ENCODE measurements around the gene COX8A.

COX8A gene

GRCh38 chr11:64001484-64002420 lies 27.3 kb downstream of the COX8A start:
- DNase-seq (ENCODE audit: low read depth, low spot score): no peak

GRCh38 chr11:64003807-64004589 lies 29.6 kb downstream of the COX8A start:
- DNase-seq (ENCODE audit: low read depth, low spot score): no peak

GRCh38 chr11:64004590-64004984 lies 30.2 kb downstream of the COX8A start:
- no peak for DNase-seq (ENCODE audit: low read depth, low spot score)

GRCh38 chr11:64005691-64006090 lies 31.3 kb downstream of the COX8A start:
- DNase-seq (ENCODE audit: low read depth, low spot score): no peak

- DNase-seq (ENCODE audit: low read depth, low spot score): no peak
These were observed 32.0 kb downstream of the COX8A start for GRCh38 chr11:64006398-64006797.

GRCh38 chr11:64007160-64007628 lies 32.8 kb downstream of the COX8A start:
- DNase-seq (ENCODE audit: low read depth, low spot score): no peak

GRCh38 chr11:64007629-64008282 lies 33.3 kb downstream of the COX8A start:
- DNase-seq (ENCODE audit: low read depth, low spot score): no peak

- DNase-seq (ENCODE audit: low read depth, low spot score): no peak
These were observed 34.0 kb downstream of the COX8A start for GRCh38 chr11:64008283-64008913.

- DNase-seq (ENCODE audit: low read depth, low spot score): no peak
These were observed 34.7 kb downstream of the COX8A start for GRCh38 chr11:64008914-64009633.

- DNase-seq (ENCODE audit: low read depth, low spot score): no peak
These were observed 35.3 kb downstream of the COX8A start for GRCh38 chr11:64009710-64010109.

GRCh38 chr11:64010783-64011182 lies 36.4 kb downstream of the COX8A start:
- no peak for DNase-seq (ENCODE audit: low read depth, low spot score)

- DNase-seq (ENCODE audit: low read depth, low spot score): no peak
These were observed 37.0 kb downstream of the COX8A start for GRCh38 chr11:64011371-64011770.

- DNase-seq (ENCODE audit: low read depth, low spot score): no peak
These were observed 38.9 kb downstream of the COX8A start for GRCh38 chr11:64013141-64013896.

- no peak for DNase-seq (ENCODE audit: low read depth, low spot score)
These were observed 39.9 kb downstream of the COX8A start for GRCh38 chr11:64014356-64014755.

GRCh38 chr11:64015510-64015909 lies 41.1 kb downstream of the COX8A start:
- no peak for DNase-seq (ENCODE audit: low read depth, low spot score)

- DNase-seq (ENCODE audit: low read depth, low spot score): no peak
These were observed 41.8 kb downstream of the COX8A start for GRCh38 chr11:64015935-64016845.

GRCh38 chr11:64017945-64018224 lies 43.5 kb downstream of the COX8A start:
- no peak for DNase-seq (ENCODE audit: low read depth, low spot score)

- DNase-seq (ENCODE audit: low read depth, low spot score): no peak
These were observed 43.9 kb downstream of the COX8A start for GRCh38 chr11:64018310-64018709.
